DOHH2 (cell line): ENCODE data around the gene EPHA5.

ENCODE experiments used
- EZH2phosphoT487 ChIP-seq: fragments of 200-600 bp; sonication (generic); IDR thresholded peaks from 2 replicates; pipeline ENCODE4 v1.6.1; 2017; ENCODE audit warnings: borderline replicate concordance, mild to moderate bottlenecking, antibody characterized with exemption, low read length, moderate library complexity, mixed read lengths
- TF ChIP-seq, protein P1 (sequence below): fragments of 200-600 bp; sonication (generic); IDR thresholded peaks from one replicate; pipeline ENCODE4 v1.5.1; 2014; ENCODE audit warnings: antibody characterized with exemption, mild to moderate bottlenecking, low read depth, low read length; ENCODE audit not compliant: poor library complexity, severe bottlenecking

DNA sequence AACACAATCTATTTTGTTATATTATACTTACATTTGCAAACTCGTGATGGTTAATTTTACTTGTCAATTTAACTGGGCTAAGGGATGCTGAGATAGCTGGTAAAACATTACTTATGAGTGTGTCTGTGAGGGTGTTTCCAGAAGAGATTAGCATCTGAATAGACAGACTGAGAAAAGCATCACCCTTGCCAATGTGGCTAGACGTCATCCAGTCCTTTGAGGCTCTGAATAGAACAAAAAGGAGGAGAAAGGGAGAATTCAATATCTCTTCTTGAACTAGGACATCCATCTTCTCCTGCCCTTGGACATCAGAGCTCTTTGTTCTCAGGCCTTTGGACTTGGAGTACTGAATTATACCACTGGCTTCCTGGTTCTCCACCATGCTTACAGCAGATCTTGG is 154.6 kb downstream of the EPHA5 start:
- TF ChIP-seq, protein P1, sequence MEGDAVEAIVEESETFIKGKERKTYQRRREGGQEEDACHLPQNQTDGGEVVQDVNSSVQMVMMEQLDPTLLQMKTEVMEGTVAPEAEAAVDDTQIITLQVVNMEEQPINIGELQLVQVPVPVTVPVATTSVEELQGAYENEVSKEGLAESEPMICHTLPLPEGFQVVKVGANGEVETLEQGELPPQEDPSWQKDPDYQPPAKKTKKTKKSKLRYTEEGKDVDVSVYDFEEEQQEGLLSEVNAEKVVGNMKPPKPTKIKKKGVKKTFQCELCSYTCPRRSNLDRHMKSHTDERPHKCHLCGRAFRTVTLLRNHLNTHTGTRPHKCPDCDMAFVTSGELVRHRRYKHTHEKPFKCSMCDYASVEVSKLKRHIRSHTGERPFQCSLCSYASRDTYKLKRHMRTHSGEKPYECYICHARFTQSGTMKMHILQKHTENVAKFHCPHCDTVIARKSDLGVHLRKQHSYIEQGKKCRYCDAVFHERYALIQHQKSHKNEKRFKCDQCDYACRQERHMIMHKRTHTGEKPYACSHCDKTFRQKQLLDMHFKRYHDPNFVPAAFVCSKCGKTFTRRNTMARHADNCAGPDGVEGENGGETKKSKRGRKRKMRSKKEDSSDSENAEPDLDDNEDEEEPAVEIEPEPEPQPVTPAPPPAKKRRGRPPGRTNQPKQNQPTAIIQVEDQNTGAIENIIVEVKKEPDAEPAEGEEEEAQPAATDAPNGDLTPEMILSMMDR: no peak
- no peak for TF ChIP-seq EZH2phosphoT487
